HepG2 (cell line): ENCODE measurements around the gene TTC31. TPM values are rescaled to one million over a fixed set of nuclear protein-coding genes. Genes with fewer than 3 reads are reported as not detected.

ENCODE experiments used
- BHLHE40 ChIP-seq: IDR thresholded peaks from 2 replicates; pipeline ENCODE4 v1.6.1; 2011; ENCODE audit warnings: low read length, improper control_type of control experiment
- CENPBD1 ChIP-seq: sonication (generic); formaldehyde crosslinking; IDR thresholded peaks from 2 replicates; pipeline ENCODE4 v1.8.0; 2022; ENCODE audit warnings: missing genetic modification reagents, low read depth, mild to moderate bottlenecking, borderline replicate concordance
- CENPT ChIP-seq: sonication (generic); formaldehyde crosslinking; IDR thresholded peaks from 2 replicates; pipeline ENCODE4 v1.8.0; 2022; ENCODE audit warnings: low read depth, mild to moderate bottlenecking, moderate library complexity, missing genetic modification reagents
- GMEB1 ChIP-seq: sonication (generic); formaldehyde crosslinking; IDR thresholded peaks from 2 replicates; pipeline ENCODE4 v1.5.1; 2020; ENCODE audit warnings: missing genetic modification reagents, mild to moderate bottlenecking, borderline replicate concordance
- ISL2 ChIP-seq: sonication (generic); formaldehyde crosslinking; IDR thresholded peaks from 2 replicates; pipeline ENCODE4 v1.5.0; 2020; ENCODE audit warnings: missing genetic modification reagents
- MAF1 ChIP-seq: sonication (generic); formaldehyde crosslinking; IDR thresholded peaks from 2 replicates; pipeline ENCODE4 v1.5.0; 2020; ENCODE audit warnings: missing genetic modification reagents, borderline replicate concordance
- NAIF1 ChIP-seq: sonication (generic); formaldehyde crosslinking; IDR thresholded peaks from 2 replicates; pipeline ENCODE4 v1.5.0; 2020; ENCODE audit warnings: mild to moderate bottlenecking, missing genetic modification reagents, borderline replicate concordance
- NFATC3 ChIP-seq: sonication (generic); formaldehyde crosslinking; IDR thresholded peaks from 2 replicates; pipeline ENCODE4 v1.5.1; 2020; ENCODE audit warnings: mild to moderate bottlenecking, missing genetic modification reagents
- NFIC ChIP-seq: IDR thresholded peaks from 2 replicates; pipeline ENCODE4 v1.6.1; 2012; ENCODE audit warnings: mild to moderate bottlenecking, low read length, inconsistent platforms
- NFKBIZ ChIP-seq: IDR thresholded peaks from 2 replicates; pipeline ENCODE4 v1.6.1; 2018; ENCODE audit warnings: missing genetic modification reagents, missing compliant biosample characterization
- ONECUT2 ChIP-seq: sonication (generic); formaldehyde crosslinking; IDR thresholded peaks from 2 replicates; pipeline ENCODE4 v1.4.0; 2020; ENCODE audit warnings: missing genetic modification reagents
- PAF1 ChIP-seq: IDR thresholded peaks from 2 replicates; pipeline ENCODE4 v1.6.1; 2016; ENCODE audit warnings: missing genetic modification reagents, missing compliant biosample characterization
- RARG ChIP-seq: sonication (generic); formaldehyde crosslinking; IDR thresholded peaks from 2 replicates; pipeline ENCODE4 v1.4.0; 2020; ENCODE audit warnings: low read depth, mild to moderate bottlenecking, missing genetic modification reagents
- RBM39 ChIP-seq: fragments of 200-400 bp; formaldehyde crosslinking; IDR thresholded peaks from one replicate; pipeline ENCODE4 v1.6.1; 2018; ENCODE audit warnings: antibody characterized with exemption, mild to moderate bottlenecking, low read depth, low read length; ENCODE audit not compliant: poor library complexity, severe bottlenecking
- ZFP90 ChIP-seq: sonication (generic); formaldehyde crosslinking; IDR thresholded peaks from 2 replicates; pipeline ENCODE4 v1.8.0; 2022; ENCODE audit warnings: missing genetic modification reagents, mild to moderate bottlenecking, inconsistent platforms, borderline replicate concordance
- ZNF207 ChIP-seq: fragments of 450-650 bp; IDR thresholded peaks from 2 replicates; pipeline ENCODE4 v1.6.1; 2016; ENCODE audit warnings: antibody characterized with exemption, borderline replicate concordance
- ZNF224 ChIP-seq: sonication (generic); formaldehyde crosslinking; IDR thresholded peaks from 2 replicates; pipeline ENCODE4 v1.5.0; 2020; ENCODE audit warnings: mild to moderate bottlenecking, missing genetic modification reagents
- ZNF33A ChIP-seq: sonication (generic); formaldehyde crosslinking; IDR thresholded peaks from 2 replicates; pipeline ENCODE4 v1.5.1; 2020; ENCODE audit warnings: missing genetic modification reagents, mild to moderate bottlenecking, moderate library complexity, borderline replicate concordance
- ZNF367 ChIP-seq: sonication (generic); formaldehyde crosslinking; IDR thresholded peaks from 2 replicates; pipeline ENCODE4 v1.4.0; 2020; ENCODE audit warnings: missing genetic modification reagents, borderline replicate concordance
- ZNF616 ChIP-seq: sonication (generic); formaldehyde crosslinking; IDR thresholded peaks from 2 replicates; pipeline ENCODE4 v1.5.0; 2020; ENCODE audit warnings: low read depth, mild to moderate bottlenecking, missing genetic modification reagents
- ZNF670 ChIP-seq: sonication (generic); formaldehyde crosslinking; IDR thresholded peaks from 2 replicates; pipeline ENCODE4 v1.8.0; 2022; ENCODE audit warnings: mild to moderate bottlenecking, missing genetic modification reagents, borderline replicate concordance
- ZSCAN20 ChIP-seq: sonication (generic); formaldehyde crosslinking; IDR thresholded peaks from 2 replicates; pipeline ENCODE4 v1.4.0; 2020; ENCODE audit warnings: missing genetic modification reagents, mild to moderate bottlenecking, borderline replicate concordance
- polyA plus RNA-seq, 8 experiments: library from polyadenylated mRNA; depleted of rRNA in 3 of 8; stranded (reverse) in 7 of 8; unstranded in 1 of 8; fragments of >200 nt; fragmentation: Illumina TruSeq in 4 of 8; extraction: Trizol in 4 of 8; gene quantifications; 2 replicates each; pipeline versions ENCODE4 v1.2.1 to v1.2.3, GENCODE V29; 2011 to 2016; ENCODE audit warnings: low read depth in 4 of 8, missing spikeins in 1 of 8, mixed read lengths in 1 of 8; ENCODE audit not compliant: insufficient read depth in 1 of 8
- total RNA-seq, 5 experiments: library from RNA; depleted of rRNA; stranded (reverse); fragments of >200 nt; fragmentation: Illumina TruSeq; extraction: Trizol; gene quantifications; 2 replicates each; pipeline ENCODE4 v1.2.3, GENCODE V29; 2016; ENCODE audit warnings: low read depth in 1 of 5
- TF ChIP-seq, protein P1 (sequence below), 2 experiments: sonication (generic) in 1 of 2; formaldehyde crosslinking in 1 of 2; IDR thresholded peaks; 2 replicates each; pipeline versions ENCODE4 v1.4.0 to v1.6.1; 2016 to 2020; ENCODE audit warnings: borderline replicate concordance in 1 of 2, low read depth in 1 of 2, mild to moderate bottlenecking in 1 of 2, missing genetic modification reagents in 1 of 2

TTC31 gene
- total and polyA plus RNA-seq, 2 of the 13 experiments (the other 11 are each of a cell fraction or from before 2014, with no cell fraction given) = 28.3 to 39.5 TPM

DNA sequence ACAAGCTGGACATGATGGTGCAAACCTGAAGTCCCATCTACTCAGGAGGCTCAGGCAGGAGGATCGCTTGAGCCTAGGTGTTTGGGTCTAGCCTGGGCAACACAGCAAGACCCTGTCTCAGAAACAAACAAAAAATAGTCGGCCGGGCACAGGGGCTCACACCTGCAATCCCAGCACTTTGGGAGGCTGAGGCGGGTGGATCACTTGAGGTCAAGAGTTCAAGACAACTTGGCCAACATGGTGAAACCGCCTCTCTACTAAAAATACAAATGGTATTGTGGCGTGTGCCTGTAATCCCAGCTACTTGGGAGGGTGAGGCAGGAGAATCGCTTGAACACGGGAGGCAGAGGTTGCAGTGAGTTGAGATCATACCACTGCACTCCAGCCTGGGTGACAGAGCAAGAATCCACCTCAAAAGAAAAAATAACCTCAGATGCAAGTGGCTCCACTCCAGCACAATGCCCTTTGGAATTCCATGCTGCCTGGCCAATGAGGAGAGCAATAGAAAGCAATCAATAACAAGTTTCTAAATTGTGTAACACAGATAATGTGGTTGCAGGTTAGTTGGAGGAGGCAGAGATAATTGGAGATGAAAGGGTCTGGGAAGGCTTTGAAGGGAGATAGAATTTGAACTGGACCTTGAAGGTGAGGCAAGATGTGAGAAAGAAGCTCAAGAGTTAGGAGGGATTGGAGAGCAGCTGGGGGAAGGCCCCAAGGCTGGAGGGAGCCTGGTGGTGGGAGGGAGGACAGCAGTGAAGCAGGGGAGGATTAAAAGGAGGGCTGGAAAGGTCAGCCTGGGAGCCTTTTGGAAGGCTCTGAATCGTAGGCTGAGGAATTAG lies 6.0 kb downstream of the TTC31 start (continued):
- TF ChIP-seq MAF1 (no peak), ZSCAN20 (no peak), RBM39 (no peak), NAIF1 (CRISPR knock-in tag) (no peak), ZNF33A (CRISPR knock-in tag) (no peak), BHLHE40 (no peak), ISL2 (peak; percentile 93), CENPBD1 (CRISPR knock-in tag) (no peak), CENPT (CRISPR knock-in tag) (no peak), ZNF670 (CRISPR knock-in tag) (no peak), ONECUT2 (CRISPR knock-in tag) (peak; percentile 99), NFATC3 (CRISPR knock-in tag) (peak; percentile 39; the same call in 1 of the 2 replicates), ZNF616 (CRISPR knock-in tag) (no peak), ZNF207 (no peak), NFIC (peak; percentile 90), PAF1 (CRISPR knock-in tag) (no peak), ZFP90 (CRISPR knock-in tag) (peak; percentile 2; the same call in 1 of the 2 replicates), ZNF224 (CRISPR knock-in tag) (no peak), NFKBIZ (CRISPR knock-in tag) (peak; percentile 44; the same call in 1 of the 2 replicates), ZNF367 (no peak), GMEB1 (CRISPR knock-in tag) (peak; percentile 64), RARG (CRISPR knock-in tag) (no peak)
- TF ChIP-seq, protein P1, sequence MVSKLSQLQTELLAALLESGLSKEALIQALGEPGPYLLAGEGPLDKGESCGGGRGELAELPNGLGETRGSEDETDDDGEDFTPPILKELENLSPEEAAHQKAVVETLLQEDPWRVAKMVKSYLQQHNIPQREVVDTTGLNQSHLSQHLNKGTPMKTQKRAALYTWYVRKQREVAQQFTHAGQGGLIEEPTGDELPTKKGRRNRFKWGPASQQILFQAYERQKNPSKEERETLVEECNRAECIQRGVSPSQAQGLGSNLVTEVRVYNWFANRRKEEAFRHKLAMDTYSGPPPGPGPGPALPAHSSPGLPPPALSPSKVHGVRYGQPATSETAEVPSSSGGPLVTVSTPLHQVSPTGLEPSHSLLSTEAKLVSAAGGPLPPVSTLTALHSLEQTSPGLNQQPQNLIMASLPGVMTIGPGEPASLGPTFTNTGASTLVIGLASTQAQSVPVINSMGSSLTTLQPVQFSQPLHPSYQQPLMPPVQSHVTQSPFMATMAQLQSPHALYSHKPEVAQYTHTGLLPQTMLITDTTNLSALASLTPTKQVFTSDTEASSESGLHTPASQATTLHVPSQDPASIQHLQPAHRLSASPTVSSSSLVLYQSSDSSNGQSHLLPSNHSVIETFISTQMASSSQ (IDR thresholded peaks at IDR 0.05; ENCODE audit: low read depth) = peak; percentile 77
- TF ChIP-seq, protein P1 (CRISPR knock-in tag; IDR thresholded peaks at IDR 0.05; ENCODE audit: borderline replicate concordance) = peak; percentile 31; the same call in 1 of the 2 replicates
